Endothelial cell of umbilical vein (primary cell): ENCODE data around the gene WDTC1. TPM values are rescaled to one million over a fixed set of nuclear protein-coding genes. Genes with fewer than 3 reads are reported as not detected.
A peak's percentile ranks its signal among the peaks of the same experiment; 100 is the strongest.

Source experiments
- BruUV-seq: library from RNA; stranded (reverse); fragments of 400-500 nt; replicated peaks from 2 replicates; lab custom pipeline; 2021; lab: Mats Ljungman, UMichigan
- CTCF ChIA-PET: fragments of 300-600, 350-600 bp; sonication (Branson Sonifier 250); formaldehyde crosslinking; loops from one replicate; lab custom pipeline; 2021; ENCODE audit warnings: antibody characterized with exemption, inconsistent platforms; lab: Charles Lee
- POLR2A ChIA-PET: fragments of 300-600, 350-600 bp; sonication (Branson Sonifier 250); formaldehyde crosslinking; loops from one replicate; lab custom pipeline; 2021; ENCODE audit warnings: antibody characterized with exemption, inconsistent platforms; lab: Charles Lee
- DNase-seq: peaks from one replicate; pipeline ENCODE4 v3.0.0-alpha.2; 2011; ENCODE audit warnings: low read depth, low spot score
- FAIRE-seq: peaks from 2 replicates; lab custom pipeline; 2011; peaks lifted over from hg19 to GRCh38; lab: Jason Lieb, UNC
- H2AFZ ChIP-seq: 2 replicates; pipeline ENCODE4 v1.6.0; 2012; ENCODE audit warnings: low read depth, low read length, control low read depth, inconsistent platforms
- H3K27ac ChIP-seq: 2 replicates; pipeline ENCODE4 v1.5.1; 2011; ENCODE audit warnings: low read depth, mild to moderate bottlenecking, control low read depth, low read length, moderate library complexity; ENCODE audit not compliant: insufficient read depth
- H3K27me3 ChIP-seq, 2 experiments: 2 replicates each; pipeline versions ENCODE4 v1.6.0 to v1.6.1; 2011; ENCODE audit warnings: low read length in 2 of 2, mixed read lengths in 1 of 2; ENCODE audit not compliant: control insufficient read depth in 2 of 2, insufficient read depth in 2 of 2
- H3K36me3 ChIP-seq, 2 experiments: 2 replicates in 1 of 2; 3 replicates in 1 of 2; pipeline ENCODE4 v1.5.1; 2011; ENCODE audit warnings: low read length in 2 of 2, mild to moderate bottlenecking in 1 of 2, moderate library complexity in 1 of 2; ENCODE audit not compliant: control insufficient read depth in 2 of 2, insufficient read depth in 2 of 2; ENCODE audit errors: extremely low read depth in 1 of 2
- H3K4me1 ChIP-seq: 3 replicates; pipeline ENCODE4 v1.5.1; 2011; ENCODE audit warnings: mild to moderate bottlenecking, low read length; ENCODE audit not compliant: control insufficient read depth, insufficient read depth; ENCODE audit errors: extremely low read depth
- H3K4me2 ChIP-seq: 2 replicates; pipeline ENCODE4 v1.6.1; 2011; ENCODE audit warnings: low read length, control low read depth, mixed read lengths; ENCODE audit not compliant: insufficient read depth
- H3K4me3 ChIP-seq, 3 experiments: fragments of 200-600 bp in 1 of 3; sonication (generic), shearing (Covaris generic) in 1 of 3; replicated peaks in 1 of 3; 2 replicates each; pipeline ENCODE4 v1.5.1; 2011 to 2016; ENCODE audit warnings: control low read depth in 3 of 3, low read length in 3 of 3, mild to moderate bottlenecking in 2 of 3, inconsistent platforms in 1 of 3, low read depth in 1 of 3, moderate library complexity in 1 of 3; ENCODE audit not compliant: insufficient read depth in 1 of 3
- H3K79me2 ChIP-seq: 2 replicates; pipeline ENCODE4 v1.6.0; 2012; ENCODE audit warnings: low read length, inconsistent platforms; ENCODE audit not compliant: control insufficient read depth, insufficient read depth
- H3K9ac ChIP-seq: replicated peaks from 2 replicates; pipeline ENCODE3; 2011; ENCODE audit warnings: low read length, control low read depth; ENCODE audit not compliant: insufficient read depth; ENCODE audit errors: extremely low read depth
- H3K9me1 ChIP-seq: replicated peaks from 3 replicates; pipeline ENCODE4 v1.6.0; 2011; ENCODE audit warnings: mild to moderate bottlenecking, low read length; ENCODE audit not compliant: control insufficient read depth, insufficient read depth; ENCODE audit errors: extremely low read depth
- H3K9me3 ChIP-seq: replicated peaks from 2 replicates; pipeline ENCODE4 v1.5.1; 2012; ENCODE audit warnings: low read length, inconsistent platforms; ENCODE audit not compliant: control insufficient read depth, insufficient read depth
- H4K20me1 ChIP-seq: replicated peaks from 2 replicates; pipeline ENCODE3; 2011; ENCODE audit warnings: mild to moderate bottlenecking, low read length; ENCODE audit not compliant: control insufficient read depth, insufficient read depth; ENCODE audit errors: extremely low read depth
- JUN ChIP-seq: IDR thresholded peaks from 2 replicates; pipeline ENCODE4 v1.6.1; 2011; ENCODE audit warnings: borderline replicate concordance, low read depth; ENCODE audit not compliant: insufficient read length, insufficient read depth
- MYC ChIP-seq: IDR thresholded peaks from one replicate; pipeline ENCODE4 v1.6.1; 2011; ENCODE audit warnings: mild to moderate bottlenecking, low read depth, low read length
- POLR2A ChIP-seq: IDR thresholded peaks from 2 replicates; pipeline ENCODE4 v1.6.1; 2012; ENCODE audit warnings: low read depth, mild to moderate bottlenecking, control low read depth, low read length
- dilution Hi-C: fragments of 300-500 bp; cut with MboI; formaldehyde crosslinking; loops from one replicate; pipeline ENCODE4 v1.15.0; 2019; ENCODE audit warnings: low sequenced_read_pairs; ENCODE audit not compliant: extremely low pct_ligation_motif_present
- intact Hi-C: fragments of 100-400 bp; cut with micrococcal nuclease; formaldehyde crosslinking; loops from one replicate; pipeline ENCODE4 v1.10.0; 2022
- polyA plus RNA-seq, 4 experiments: library from polyadenylated mRNA; depleted of rRNA in 3 of 4; stranded (reverse) in 3 of 4; unstranded in 1 of 4; fragments of >200 nt; gene quantifications; 2 replicates each; pipeline versions ENCODE4 v1.2.1 to v1.2.3, GENCODE V29; 2011 to 2012; ENCODE audit warnings: missing spikeins in 1 of 4
- total RNA-seq: library from RNA; stranded (reverse); gene quantifications from 2 replicates; pipeline ENCODE4 v1.2.3, GENCODE V29; 2021
- TF ChIP-seq, protein P1 (sequence below): IDR thresholded peaks from 2 replicates; pipeline ENCODE4 v1.6.1; 2011; ENCODE audit not compliant: insufficient read depth, insufficient read length
- TF ChIP-seq, protein P2 (sequence below), 2 donors: IDR thresholded peaks; 1 replicate in 1 of 2; 2 replicates in 1 of 2; pipeline ENCODE4 v1.5.1; 2011; ENCODE audit warnings: low read length in 2 of 2, mild to moderate bottlenecking in 2 of 2, moderate library complexity in 2 of 2, control low read depth in 1 of 2, inconsistent platforms in 1 of 2, low read depth in 1 of 2; ENCODE audit not compliant: insufficient read depth in 1 of 2; ENCODE audit errors: extremely low read depth in 1 of 2

The WDTC1 gene
- total and polyA plus RNA-seq, 2 donors (not counting 3 experiments of a cell fraction or from before 2014, with no cell fraction given): 15.4 to 27.6 TPM

DNA sequence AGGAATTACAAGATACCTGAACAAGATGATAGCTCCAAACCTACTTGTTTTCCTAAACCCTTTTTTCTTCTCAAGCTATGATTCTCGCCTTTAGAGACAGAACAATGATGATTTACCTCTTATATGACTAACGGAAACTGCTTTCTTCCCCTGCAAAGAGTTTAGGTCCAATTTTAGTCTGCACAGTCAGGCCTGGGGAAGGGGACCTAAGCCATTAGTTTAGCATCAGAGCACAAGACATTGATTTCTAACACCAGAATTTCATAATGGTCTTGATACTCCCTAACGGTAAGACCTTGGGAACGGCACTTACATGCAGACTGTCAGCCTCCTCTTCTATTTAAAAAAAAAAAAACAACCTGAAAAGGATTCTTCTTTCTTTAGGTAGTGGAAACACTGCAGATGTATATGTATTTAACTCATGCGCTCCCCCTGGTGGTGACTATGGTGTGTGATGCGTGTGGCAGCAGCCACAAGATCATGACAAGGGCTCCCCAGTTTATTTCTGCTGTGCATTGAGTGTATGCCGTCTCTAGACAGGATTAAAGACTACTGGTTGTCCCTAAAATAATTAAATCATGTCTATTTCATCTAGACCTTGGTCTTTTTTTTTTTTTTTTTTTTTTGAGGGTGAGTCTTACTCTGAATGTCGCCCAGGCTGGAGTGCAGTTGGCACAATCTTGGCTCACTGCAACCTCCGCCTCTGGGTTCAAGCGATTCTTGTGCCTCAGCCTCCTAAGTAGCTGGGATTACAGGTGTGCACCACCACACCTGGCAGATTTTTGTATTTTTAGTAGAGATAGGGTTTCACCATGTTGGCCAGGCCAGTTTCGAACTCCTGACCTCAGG, 50.2 kb downstream of the WDTC1 start:
- DNase-seq (peak; percentile 74), FAIRE-seq (peak; percentile 82)
- no peak overlapping the region for H3K4me2 ChIP-seq
- no peaks in the 10 kb centered on the region for H3K9me3 ChIP-seq
- ChIA-PET POLR2A (no interaction called here), CTCF (interaction anchor here (0.6 to 8.9 kb wide), 23 partner anchors 10 to 323 kb away, joined by 3 to 131 read pairs (median 5); partner anchors contain the start of gene SLC9A1)
- H3K27ac ChIP-seq: no peak overlapping the region
- H3K4me3 ChIP-seq: no peak overlapping the region
- TF ChIP-seq, protein P1, sequence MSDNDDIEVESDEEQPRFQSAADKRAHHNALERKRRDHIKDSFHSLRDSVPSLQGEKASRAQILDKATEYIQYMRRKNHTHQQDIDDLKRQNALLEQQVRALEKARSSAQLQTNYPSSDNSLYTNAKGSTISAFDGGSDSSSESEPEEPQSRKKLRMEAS: no peak
- TF ChIP-seq, protein P2, sequence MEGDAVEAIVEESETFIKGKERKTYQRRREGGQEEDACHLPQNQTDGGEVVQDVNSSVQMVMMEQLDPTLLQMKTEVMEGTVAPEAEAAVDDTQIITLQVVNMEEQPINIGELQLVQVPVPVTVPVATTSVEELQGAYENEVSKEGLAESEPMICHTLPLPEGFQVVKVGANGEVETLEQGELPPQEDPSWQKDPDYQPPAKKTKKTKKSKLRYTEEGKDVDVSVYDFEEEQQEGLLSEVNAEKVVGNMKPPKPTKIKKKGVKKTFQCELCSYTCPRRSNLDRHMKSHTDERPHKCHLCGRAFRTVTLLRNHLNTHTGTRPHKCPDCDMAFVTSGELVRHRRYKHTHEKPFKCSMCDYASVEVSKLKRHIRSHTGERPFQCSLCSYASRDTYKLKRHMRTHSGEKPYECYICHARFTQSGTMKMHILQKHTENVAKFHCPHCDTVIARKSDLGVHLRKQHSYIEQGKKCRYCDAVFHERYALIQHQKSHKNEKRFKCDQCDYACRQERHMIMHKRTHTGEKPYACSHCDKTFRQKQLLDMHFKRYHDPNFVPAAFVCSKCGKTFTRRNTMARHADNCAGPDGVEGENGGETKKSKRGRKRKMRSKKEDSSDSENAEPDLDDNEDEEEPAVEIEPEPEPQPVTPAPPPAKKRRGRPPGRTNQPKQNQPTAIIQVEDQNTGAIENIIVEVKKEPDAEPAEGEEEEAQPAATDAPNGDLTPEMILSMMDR (IDR thresholded peaks at IDR 0.05; ENCODE audit: extremely low read depth in 1 of 2, insufficient read depth in 1 of 2, low read depth in 1 of 2, low read length in 2 of 2): peak; percentile 76 to 85
- dilution Hi-C loops (no loop called here), intact Hi-C loops (loop anchor here (1.0 to 5.0 kb wide), 4 partner anchors 86 to 287 kb away; no protein-coding TSS in a partner anchor)
- no peaks in the 10 kb centered on the region for H4K20me1 ChIP-seq
- H2AFZ ChIP-seq: no peak overlapping the region
- no peaks in the 10 kb centered on the region for H3K9me1 ChIP-seq
- H3K79me2 ChIP-seq: no peaks in the 10 kb centered on the region
- H3K4me1 ChIP-seq: no peaks in the 10 kb centered on the region
- H3K36me3 ChIP-seq: peaks cover 0 to 10% of the 10 kb centered on the region in 2 experiments
- H3K27me3 ChIP-seq: no peaks in the 10 kb centered on the region
- no TSS peak for BruUV-seq
- H3K9ac ChIP-seq: no peak overlapping the region

DNA sequence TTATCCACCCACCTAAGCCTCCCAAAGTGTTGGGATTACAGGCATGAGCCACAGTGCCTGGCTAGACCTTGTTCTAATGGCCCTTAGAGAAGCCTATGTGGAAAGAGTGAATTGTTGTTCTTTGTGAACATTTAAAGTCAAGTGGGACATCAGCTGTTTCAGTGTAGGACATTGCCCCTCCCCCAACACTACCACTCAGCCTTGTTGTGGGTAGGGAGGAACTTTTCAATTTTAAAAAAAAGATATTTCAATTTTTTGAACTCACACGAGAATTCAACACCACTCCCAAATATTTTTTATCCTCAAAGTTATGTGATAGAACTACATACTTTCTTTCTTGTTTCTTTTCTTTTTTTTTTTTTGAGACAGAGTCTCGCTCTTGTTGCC, 50.8 kb downstream of the WDTC1 start:
- ChIA-PET CTCF (interaction anchor here (0.7 to 8.9 kb wide), 9 partner anchors 11 to 241 kb away, joined by 3 to 131 read pairs (median 5); partner anchors contain the start of gene SLC9A1), POLR2A (no interaction called here)
- H3K4me3 ChIP-seq: no peak overlapping the region
- FAIRE-seq (no peak), DNase-seq (no peak)
- dilution Hi-C loops: no loop called here
- peaks cover 0 to 10% of the 10 kb centered on the region in 2 experiments for H3K36me3 ChIP-seq
- TF ChIP-seq MYC: no peak
- TF ChIP-seq, protein P1: no peak
- no peak for TF ChIP-seq JUN
- no peak for TF ChIP-seq POLR2A
- TF ChIP-seq, protein P2 (IDR thresholded peaks at IDR 0.05; ENCODE audit: extremely low read depth in 1 of 2, insufficient read depth in 1 of 2, low read depth in 1 of 2, low read length in 2 of 2): no peak
- no peaks in the 10 kb centered on the region for H4K20me1 ChIP-seq
- H3K27me3 ChIP-seq: no peaks in the 10 kb centered on the region
- no peak overlapping the region for H3K9ac ChIP-seq
- no TSS peak for BruUV-seq
- H2AFZ ChIP-seq: no peak overlapping the region
- no peak overlapping the region for H3K4me2 ChIP-seq
- H3K4me1 ChIP-seq: no peaks in the 10 kb centered on the region
- H3K9me3 ChIP-seq: no peaks in the 10 kb centered on the region
- no peaks in the 10 kb centered on the region for H3K79me2 ChIP-seq
- intact Hi-C loops: no loop called here
- H3K9me1 ChIP-seq: no peaks in the 10 kb centered on the region
- no peak overlapping the region for H3K27ac ChIP-seq
